SIG-M5 (cell line): ENCODE results near the gene RTN4IP1.
"Not testable (repeated sequence)": the region's sequence is repeated elsewhere in the genome, so short reads cannot be mapped to it uniquely, and the experiment has no call there.

Experiments used
- DNase-seq: peaks from one replicate; lab custom pipeline; 2025; lab: John Stamatoyannopoulos, UW

Gene RTN4IP1

GRCh38 chr6:106579281-106579680 lies 50.0 kb downstream of the RTN4IP1 start:
- no peak for DNase-seq

GRCh38 chr6:106574741-106575458 lies 54.4 kb downstream of the RTN4IP1 start:
- no peak for DNase-seq

DNA sequence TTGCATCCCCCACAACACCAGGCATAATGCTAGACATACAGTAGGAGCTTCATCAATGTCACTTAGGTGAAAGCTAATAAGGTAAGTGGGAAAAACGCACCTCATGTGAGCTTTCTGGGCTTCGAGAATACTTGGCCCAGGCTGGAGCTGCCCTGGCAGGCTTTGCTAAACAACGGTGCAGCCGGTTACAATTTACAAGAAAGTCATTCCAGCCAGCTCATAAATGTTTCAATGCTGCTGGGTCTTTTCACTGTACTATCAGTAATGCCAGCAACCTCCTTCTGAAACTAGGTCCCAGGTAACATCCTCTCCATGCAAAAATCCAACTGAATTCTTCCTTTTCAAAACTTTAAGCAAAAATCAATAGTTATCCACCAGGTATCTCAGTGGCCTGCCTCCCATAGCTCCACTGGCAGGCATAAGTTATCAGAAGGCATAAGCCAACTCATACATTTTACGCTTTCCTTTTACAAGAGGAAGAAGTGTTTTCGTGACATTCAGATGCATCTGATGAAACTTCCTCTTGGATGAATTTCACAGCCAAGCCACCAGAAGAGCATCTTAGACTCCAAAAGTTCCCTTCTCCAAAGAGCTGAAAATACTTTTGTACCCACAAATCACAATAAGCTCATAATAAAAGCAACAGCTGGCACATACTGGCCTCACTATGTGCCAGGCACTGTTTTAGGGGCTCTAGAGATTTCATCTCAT lies 56.3 kb downstream of the RTN4IP1 start:
- no peak for DNase-seq

DNA sequence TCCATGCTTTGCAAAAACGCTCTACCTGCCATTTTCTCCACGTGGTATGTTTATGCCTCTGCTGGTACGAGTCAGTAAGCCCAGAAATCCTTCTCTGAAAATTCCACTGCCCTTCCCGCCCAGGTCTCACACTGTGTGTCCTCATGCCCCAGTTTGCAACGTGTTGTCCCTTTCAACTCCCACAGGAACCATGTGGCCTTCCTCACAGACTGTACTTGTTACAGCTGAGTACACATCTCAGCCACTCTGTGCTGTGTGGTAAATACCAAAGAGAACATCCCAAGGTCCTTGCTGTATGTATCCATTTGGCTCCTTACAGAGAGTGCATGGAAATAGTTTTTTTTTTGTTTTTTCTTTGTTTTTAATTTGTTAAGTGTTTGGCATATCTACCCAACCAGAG lies 56.9 kb downstream of the RTN4IP1 start:
- DNase-seq: no peak

DNA sequence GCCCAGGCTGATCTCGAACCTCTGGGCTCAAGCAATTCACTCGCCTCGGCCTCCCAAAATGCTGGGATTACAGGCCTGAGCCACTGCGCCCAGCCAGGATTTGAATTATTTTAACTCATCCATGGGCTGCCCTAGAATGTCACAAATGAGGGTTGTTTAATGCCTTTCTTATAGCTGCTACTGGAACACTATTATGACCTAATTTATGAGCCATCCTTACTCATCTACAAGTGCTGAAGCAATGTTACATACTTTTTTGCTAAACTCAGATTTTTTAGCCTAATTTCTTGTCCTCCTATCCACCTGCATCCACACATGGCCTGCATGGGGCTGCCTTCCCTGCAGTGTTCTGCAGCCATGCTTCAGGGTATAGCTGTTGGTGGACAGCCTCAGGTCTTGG lies 59.9 kb downstream of the RTN4IP1 start:
- DNase-seq: no peak

GRCh38 chr6:106568530-106568929 lies 60.8 kb downstream of the RTN4IP1 start:
- no peak for DNase-seq

DNA sequence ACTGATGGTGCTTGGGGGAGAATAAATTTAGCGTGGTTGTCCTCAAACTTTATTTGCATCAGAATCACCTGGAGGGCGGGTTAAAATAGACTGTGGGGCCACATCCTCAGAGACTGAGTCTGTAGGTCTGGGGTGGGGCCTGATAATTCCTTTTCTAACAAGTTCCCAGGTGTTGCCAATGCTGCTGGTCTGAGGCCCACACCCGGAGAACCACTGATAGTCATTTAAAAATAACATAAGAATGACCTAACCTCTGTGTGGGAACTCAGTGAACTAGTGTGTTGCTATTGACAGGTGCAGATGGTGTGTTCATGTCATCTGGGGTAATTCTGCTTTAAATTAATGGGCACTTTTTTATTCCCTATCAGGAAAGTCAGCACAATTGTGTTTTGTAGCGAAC lies 64.8 kb downstream of the RTN4IP1 start:
- no peak for DNase-seq

DNA sequence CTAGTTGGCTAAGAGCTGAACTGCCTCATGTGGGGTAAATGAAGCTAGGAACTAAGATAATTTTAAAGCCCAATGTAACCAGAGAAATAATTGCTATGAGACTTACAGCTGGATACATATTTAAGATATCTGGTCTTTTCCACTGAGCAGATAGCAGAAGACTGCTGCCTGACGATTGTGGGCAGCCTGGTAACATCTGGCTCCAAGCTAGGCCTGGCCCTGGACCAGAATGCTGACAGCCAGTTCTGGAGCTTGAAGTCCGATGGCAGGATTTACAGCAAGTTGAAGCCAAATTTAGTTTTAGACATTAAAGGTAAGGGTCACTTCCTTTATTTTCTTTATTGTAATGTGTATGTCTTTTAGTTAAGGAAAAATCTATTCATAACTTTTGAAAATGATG lies 65.7 kb downstream of the RTN4IP1 start:
- DNase-seq: no peak

DNA sequence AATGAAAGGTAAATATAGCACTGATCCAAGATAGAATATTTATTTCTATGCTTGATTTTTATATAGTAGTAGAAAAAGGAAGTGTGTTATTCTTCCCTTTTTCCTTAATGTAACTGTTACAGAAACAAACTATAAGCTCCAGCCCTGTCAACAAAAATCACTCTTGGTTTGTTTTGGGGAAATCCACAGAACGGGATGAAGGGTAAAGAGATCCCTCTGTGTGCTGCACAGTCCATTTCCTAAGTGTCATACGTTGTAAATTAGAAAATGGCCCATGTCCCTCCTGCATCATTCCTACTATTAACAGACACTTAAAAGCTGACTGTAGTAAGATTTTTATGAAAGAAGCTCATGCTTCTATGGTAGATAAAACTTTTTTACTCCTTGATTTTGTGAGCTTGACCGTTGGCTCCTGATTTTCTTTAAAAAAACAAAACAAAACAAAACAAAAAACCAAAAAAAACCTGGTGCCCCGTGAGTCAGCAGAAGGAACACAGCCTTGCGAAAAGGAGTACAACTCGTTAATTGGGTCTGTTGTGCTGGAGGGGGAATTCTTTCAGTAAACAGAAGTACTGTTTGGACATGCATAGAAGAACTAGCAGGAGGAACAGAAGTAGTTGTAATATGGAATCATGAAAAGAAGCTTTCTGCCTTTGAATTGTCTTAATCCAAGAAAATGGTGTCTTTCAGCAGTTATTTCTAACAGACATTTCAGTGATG lies 67.5 kb downstream of the RTN4IP1 start:
- DNase-seq: no peak

DNA sequence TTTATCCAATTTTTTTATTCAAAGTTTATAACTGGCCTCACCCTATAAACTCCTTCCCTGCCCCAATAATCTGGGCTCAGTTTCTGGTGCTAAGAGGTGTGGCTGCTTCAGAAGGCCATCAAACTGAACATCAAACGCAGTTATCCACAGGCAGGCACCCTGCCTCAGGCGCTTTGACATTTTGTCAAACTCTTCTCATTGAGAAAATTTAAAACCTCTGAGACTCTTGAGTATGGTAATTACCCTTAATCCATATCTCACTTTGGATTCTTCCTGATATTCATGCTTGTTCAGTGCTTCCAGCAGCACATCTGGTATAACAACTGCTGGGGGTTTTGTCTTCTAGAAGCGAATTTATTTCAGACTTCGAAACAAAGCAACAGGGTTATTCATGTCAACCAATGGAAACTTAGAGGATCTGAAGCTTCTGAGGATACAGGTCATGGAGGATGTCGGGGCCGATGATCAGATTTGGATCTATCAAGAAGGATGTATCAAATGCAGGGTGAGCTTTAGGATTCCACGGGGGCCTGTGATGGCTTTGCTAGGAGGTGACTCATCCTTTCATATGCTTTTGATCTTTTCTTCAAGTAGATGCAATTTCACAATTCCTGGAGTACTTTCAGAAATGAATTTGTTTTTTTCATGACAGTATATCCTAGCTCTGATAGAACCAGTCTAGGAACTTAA lies 68.2 kb downstream of the RTN4IP1 start:
- DNase-seq: no peak

GRCh38 chr6:106559659-106560058 lies 69.6 kb downstream of the RTN4IP1 start:
- not testable (repeated sequence) for DNase-seq

- no peak for DNase-seq
Measured at GRCh38 chr6:106558364-106558763, 70.9 kb downstream of the RTN4IP1 start.

DNA sequence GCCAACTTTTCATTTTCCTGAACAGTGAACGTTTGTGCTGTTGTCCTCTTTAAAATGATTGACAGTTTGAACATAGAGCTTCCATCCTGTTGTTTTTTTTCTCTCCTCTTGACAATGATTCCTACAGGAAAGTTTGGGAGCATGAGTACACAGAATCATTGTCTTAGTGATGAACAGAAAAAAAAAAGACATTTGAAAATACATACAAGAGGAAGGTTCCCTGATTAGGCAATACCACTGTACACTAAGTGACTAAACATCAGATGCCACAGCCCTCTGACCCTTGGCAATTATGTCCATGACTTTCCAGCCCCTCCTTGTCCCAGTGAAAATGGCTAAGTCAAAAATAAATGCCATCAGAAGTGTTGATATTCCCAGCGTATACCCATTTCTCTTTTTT lies 71.5 kb downstream of the RTN4IP1 start:
- no peak for DNase-seq

GRCh38 chr6:106556368-106556960 lies 72.8 kb downstream of the RTN4IP1 start:
- DNase-seq: no peak

DNA sequence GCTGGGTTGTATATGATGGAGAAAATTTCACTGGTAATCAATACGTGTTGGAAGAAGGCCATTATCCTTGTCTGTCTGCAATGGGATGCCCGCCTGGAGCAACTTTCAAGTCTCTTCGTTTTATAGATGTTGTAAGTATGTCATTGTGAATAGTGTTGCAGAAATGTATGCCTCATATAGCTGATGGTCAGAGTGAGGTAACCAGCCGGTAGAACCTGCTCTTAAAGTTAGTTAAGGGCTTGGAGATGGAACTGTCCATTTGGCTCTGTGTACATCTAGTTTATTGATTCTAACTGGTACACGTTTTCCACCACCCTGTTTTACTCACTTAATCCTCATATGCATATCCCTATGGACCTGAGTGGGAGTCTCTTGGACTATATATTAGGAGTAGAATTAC lies 73.5 kb downstream of the RTN4IP1 start:
- DNase-seq: no peak

GRCh38 chr6:106553440-106553839 lies 75.9 kb downstream of the RTN4IP1 start:
- DNase-seq: no peak

- no peak for DNase-seq
Measured at GRCh38 chr6:106551155-106551554, 78.1 kb downstream of the RTN4IP1 start.

DNA sequence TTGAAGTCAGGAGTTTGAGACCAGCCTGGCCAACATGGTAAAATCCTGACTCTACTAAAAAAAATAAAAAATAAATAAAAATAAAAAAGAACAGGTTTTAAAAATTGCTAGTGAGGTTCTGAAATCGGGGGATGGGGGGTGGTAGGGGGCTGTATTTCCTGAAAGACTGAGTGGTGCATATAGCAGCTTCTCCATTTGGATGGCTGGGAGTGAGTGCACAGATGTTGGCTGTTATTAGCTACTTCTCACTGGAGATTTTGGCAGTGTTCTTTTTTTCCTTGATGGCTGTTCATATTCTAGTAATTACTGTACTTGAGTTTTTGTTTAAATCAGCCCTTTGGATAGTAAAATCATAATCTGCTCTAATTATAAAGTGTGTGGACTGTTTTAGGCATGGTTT lies 79.8 kb downstream of the RTN4IP1 start:
- no peak for DNase-seq

DNA sequence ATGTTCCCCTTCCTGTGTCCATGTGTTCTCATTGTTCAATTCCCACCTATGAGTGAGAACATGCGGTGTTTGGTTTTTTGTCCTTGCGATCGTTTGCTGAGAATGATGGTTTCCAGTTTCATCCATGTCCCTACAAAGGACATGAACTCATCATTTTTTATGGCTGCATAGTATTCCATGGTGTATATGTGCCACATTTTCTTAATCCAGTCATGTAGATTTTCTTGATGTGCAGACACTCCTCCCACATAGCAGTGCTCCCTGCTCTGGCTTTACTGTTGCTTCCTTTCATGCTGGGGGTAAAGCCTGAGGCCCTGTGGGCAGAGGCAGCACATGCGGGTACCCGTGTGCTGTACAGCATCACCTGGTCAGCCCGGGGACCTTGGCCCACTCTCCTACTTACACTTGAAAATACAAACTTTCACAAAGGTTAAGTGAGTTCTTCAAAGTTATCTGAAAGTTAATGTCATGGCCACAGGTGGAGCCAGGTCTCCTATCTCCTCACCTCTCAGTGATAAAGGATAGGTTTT lies 80.3 kb downstream of the RTN4IP1 start:
- not testable (repeated sequence) for DNase-seq

DNA sequence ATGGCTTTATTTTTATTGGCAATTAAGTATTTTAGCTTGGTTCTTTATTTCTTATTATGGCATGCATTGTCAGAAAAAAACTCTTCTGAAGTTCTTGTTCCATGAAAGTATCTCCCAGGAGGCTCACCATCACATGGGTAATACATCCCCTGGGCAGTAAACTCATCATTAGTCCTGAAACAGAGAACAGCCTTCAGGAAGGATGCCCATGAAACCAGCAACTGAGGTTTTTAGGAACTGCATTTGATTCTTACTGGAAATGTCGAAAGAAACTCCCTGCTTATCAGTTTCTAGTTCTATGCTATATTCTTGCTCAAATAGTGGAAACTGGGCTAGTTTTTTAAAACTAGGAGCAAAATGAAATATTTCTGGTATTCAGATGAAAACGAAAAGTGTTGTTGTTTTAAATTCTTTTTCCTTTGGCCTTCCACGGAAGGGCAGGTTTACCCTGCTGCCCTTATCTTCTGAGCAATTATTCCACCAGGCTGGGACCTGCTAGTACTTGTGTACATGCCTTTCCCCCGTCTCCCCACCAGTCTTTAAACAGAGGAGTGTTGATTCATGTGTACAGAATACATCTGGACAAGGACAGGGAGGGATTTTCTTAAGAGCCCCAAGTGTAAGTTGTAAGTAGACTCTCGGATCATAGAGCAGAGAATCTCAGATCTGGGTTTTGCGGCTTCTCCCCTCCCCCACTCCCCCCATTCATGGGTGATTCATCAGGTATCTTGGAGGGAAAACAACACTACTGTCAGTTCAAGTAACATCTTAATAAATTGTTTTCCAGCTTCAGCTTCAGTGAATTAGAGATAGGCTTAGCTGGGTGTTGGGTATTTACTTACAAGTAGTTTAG lies 81.5 kb downstream of the RTN4IP1 start:
- DNase-seq: no peak
